GM12878 (cell line): ENCODE results near the gene GFPT1. TPM values are rescaled to one million over a fixed set of nuclear protein-coding genes. Genes with fewer than 3 reads are reported as not detected.

ENCODE experiments used
- ATAC-seq: fragments of 200-7000 bp; cut with Tn5 transposase; 3 replicates; pipeline ENCODE4 v1.9.1; 2020; ENCODE audit warnings: mild to moderate bottlenecking, moderate library complexity
- BruUV-seq: library from RNA; stranded (reverse); fragments of 400-500 nt; replicated peaks from 2 replicates; lab custom pipeline; 2021; lab: Mats Ljungman, UMichigan
- CTCF ChIA-PET: fragments of 300-600 bp; sonication (Branson Sonifier 250); formaldehyde crosslinking; extraction: SDS; loops from one replicate; lab custom pipeline; 2021; ENCODE audit warnings: inconsistent platforms; lab: Yijun Ruan, JAX
- POLR2A ChIA-PET: fragments of 350-600 bp; formaldehyde crosslinking; extraction: SDS; loops from one replicate; lab custom pipeline; 2021; ENCODE audit warnings: inconsistent platforms; lab: Charles Lee
- RAD21 ChIA-PET: fragments of 300-600 bp; sonication (Branson Sonifier 250); formaldehyde crosslinking; loops from one replicate; lab custom pipeline; 2023; ENCODE audit warnings: antibody characterized with exemption; ENCODE audit not compliant: unreplicated experiment; lab: Charles Lee
- SMC1A ChIA-PET: fragments of 300-600 bp; sonication (Branson Sonifier 250); formaldehyde crosslinking; loops from one replicate; lab custom pipeline; 2023; ENCODE audit not compliant: unreplicated experiment, uncharacterized antibody; lab: Charles Lee
- DNase-seq: peaks from one replicate; pipeline ENCODE4 v3.0.0-alpha.2; 2011; ENCODE audit warnings: low read depth, low spot score
- FAIRE-seq: peaks from 3 replicates; lab custom pipeline; 2011; peaks lifted over from hg19 to GRCh38; lab: Jason Lieb, UNC
- H2AFZ ChIP-seq: 2 replicates; pipeline ENCODE4 v1.6.0; 2011; ENCODE audit warnings: low read depth, low read length, control low read depth; ENCODE audit not compliant: control insufficient read depth
- H3K27ac ChIP-seq: 2 replicates; pipeline ENCODE4 v1.5.1; 2011; ENCODE audit warnings: control low read depth; ENCODE audit not compliant: control insufficient read depth, insufficient read depth
- H3K27me3 ChIP-seq, 2 experiments: replicated peaks in 1 of 2; 2 replicates each; pipeline versions ENCODE4 v1.6.0 to v1.6.1; 2011; ENCODE audit warnings: low read length in 1 of 2; ENCODE audit not compliant: control insufficient read depth in 2 of 2, insufficient read depth in 2 of 2
- H3K36me3 ChIP-seq, 2 experiments: 2 replicates each; pipeline ENCODE4 v1.5.1; 2011; ENCODE audit warnings: low read length in 1 of 2; ENCODE audit not compliant: control insufficient read depth in 2 of 2, insufficient read depth in 2 of 2
- H3K4me1 ChIP-seq: 2 replicates; pipeline ENCODE4 v1.6.1; 2011; ENCODE audit warnings: mild to moderate bottlenecking, low read length, moderate library complexity, mixed read lengths; ENCODE audit not compliant: control insufficient read depth, insufficient read depth
- H3K4me2 ChIP-seq: 2 replicates; pipeline ENCODE4 v1.6.0; 2011; ENCODE audit warnings: control low read depth; ENCODE audit not compliant: control insufficient read depth, insufficient read depth
- H3K4me3 ChIP-seq: fragments of 200-600 bp; sonication (generic); 2 replicates; pipeline ENCODE4 v1.5.1; 2016
- H3K79me2 ChIP-seq: 2 replicates; pipeline ENCODE4 v1.6.0; 2011; ENCODE audit warnings: low read length; ENCODE audit not compliant: control insufficient read depth, insufficient read depth
- H3K9ac ChIP-seq: 2 replicates; pipeline ENCODE4 v1.8.0; 2011; ENCODE audit warnings: low read length, control low read depth, mixed read lengths; ENCODE audit not compliant: control insufficient read depth, insufficient read depth
- H3K9me3 ChIP-seq: replicated peaks from 3 replicates; pipeline ENCODE4 v1.5.1; 2011; ENCODE audit warnings: mild to moderate bottlenecking, low read length; ENCODE audit not compliant: control insufficient read depth, insufficient read depth
- H4K20me1 ChIP-seq: 2 replicates; pipeline ENCODE4 v1.6.0; 2011; ENCODE audit not compliant: control insufficient read depth, insufficient read depth
- CEBPZ ChIP-seq: fragments of 150-350 bp; IDR thresholded peaks from 2 replicates; pipeline ENCODE4 v1.6.1; 2016; ENCODE audit warnings: low read depth, low read length
- CHD1 ChIP-seq: IDR thresholded peaks from 2 replicates; pipeline ENCODE4 v1.6.1; 2012; ENCODE audit warnings: low read depth, low read length, improper control_type of control experiment
- EGR1 ChIP-seq, 2 experiments: IDR thresholded peaks; 1 replicate in 1 of 2; 2 replicates in 1 of 2; pipeline ENCODE4 v1.6.1; 2011 to 2012; ENCODE audit warnings: low read depth in 2 of 2, low read length in 2 of 2, borderline replicate concordance in 1 of 2, mild to moderate bottlenecking in 1 of 2, moderate library complexity in 1 of 2
- MXI1 ChIP-seq: fragments of 150-350 bp; IDR thresholded peaks from 2 replicates; pipeline ENCODE4 v1.6.1; 2011; ENCODE audit warnings: low read depth, mild to moderate bottlenecking, inconsistent platforms, low read length, improper control_type of control experiment
- NFYB ChIP-seq: IDR thresholded peaks from 2 replicates; pipeline ENCODE4 v1.6.1; 2011; ENCODE audit warnings: low read depth, mild to moderate bottlenecking, low read length, improper control_type of control experiment, moderate library complexity; ENCODE audit not compliant: insufficient read depth
- NR2F1 ChIP-seq: fragments of 450-650 bp; conservative IDR thresholded peaks from 2 replicates; pipeline ENCODE4 v1.6.1; 2017; ENCODE audit warnings: mild to moderate bottlenecking
- REST ChIP-seq: IDR thresholded peaks from 2 replicates; pipeline ENCODE4 v1.6.1; 2012; ENCODE audit warnings: mild to moderate bottlenecking, low read depth, low read length
- ZBTB4 ChIP-seq: fragments of 450-650 bp; formaldehyde crosslinking; IDR thresholded peaks from 2 replicates; pipeline ENCODE4 v1.4.0; 2022; ENCODE audit warnings: mild to moderate bottlenecking, moderate library complexity
- WGBS: methylation state at CpG from one replicate; pipeline ENCODE4 v1.1.6; 2016; ENCODE audit warnings: low lambda C conversion rate; ENCODE audit not compliant: insufficient replicate concordance, insufficient coverage; ENCODE audit errors: missing lambda C conversion rate; 5-methylcytosine and 5-hydroxymethylcytosine counted together
- in situ Hi-C: fragments of 300-500 bp; cut with MboI; formaldehyde crosslinking; loops from 9 replicates; pipeline ENCODE4 v1.14.3; 2018; ENCODE audit warnings: mixed read lengths
- intact Hi-C: fragments of 100-400 bp; cut with micrococcal nuclease; formaldehyde crosslinking; loops from one replicate; pipeline ENCODE4 v1.14.2; 2022; ENCODE audit not compliant: unreplicated experiment
- polyA plus RNA-seq, 11 experiments: library from polyadenylated mRNA; depleted of rRNA in 4 of 11; unstranded in 6 of 11; stranded (reverse) in 5 of 11; fragments of >200 nt; fragmentation: Nextera tagmentation in 4 of 11; fragmentation: Illumina TruSeq in 1 of 11; extraction: Ambion mirVana in 4 of 11; extraction: Trizol in 1 of 11; gene quantifications; 1 replicate in 1 of 11; 2 replicates in 10 of 11; pipeline versions ENCODE4 v1.2.1 to v1.2.3, GENCODE V29; 2011 to 2016; ENCODE audit warnings: inconsistent platforms in 2 of 11, missing spikeins in 2 of 11, low read depth in 1 of 11
- total RNA-seq, 4 experiments: library from RNA; depleted of rRNA in 3 of 4; stranded (reverse); fragments of >200 nt in 3 of 4; fragmentation: Illumina TruSeq in 1 of 4; extraction: Trizol in 1 of 4; gene quantifications; 2 replicates each; pipeline versions ENCODE4 v1.2.1 to v1.2.3, GENCODE V29; 2013 to 2021
- TF ChIP-seq, protein P1 (sequence below): fragments of 450-650 bp; IDR thresholded peaks from 2 replicates; pipeline ENCODE4 v1.6.1; 2017; ENCODE audit warnings: antibody characterized with exemption, mild to moderate bottlenecking, moderate library complexity
- TF ChIP-seq, protein P2 (sequence below): IDR thresholded peaks from 2 replicates; pipeline ENCODE4 v1.6.1; 2012; ENCODE audit warnings: low read depth, low read length, improper control_type of control experiment

The GFPT1 gene
- total and polyA plus RNA-seq, 10 of the 15 experiments (the other 5 are each of a cell fraction or from before 2014, with no cell fraction given): 10.1 to 95.2 (median 24.5) TPM

- intact Hi-C loops (no loop called here), in situ Hi-C loops (no loop called here)
- Histone ChIP-seq H2AFZ (no peak overlapping the region), H3K4me1 (no peaks in the 10 kb centered on the region), H3K27me3 (no peaks in the 10 kb centered on the region), H3K4me2 (no peak overlapping the region), H3K9ac (no peak overlapping the region), H3K9me3 (no peaks in the 10 kb centered on the region), H4K20me1 (no peaks in the 10 kb centered on the region), H3K4me3 (no peak overlapping the region), H3K36me3 (peaks cover 0 to 21% of the 10 kb centered on the region in 2 experiments; a peak in 2 of 4 replicates), H3K27ac (no peak overlapping the region), H3K79me2 (no peaks in the 10 kb centered on the region)
- RAD21 ChIA-PET: no interaction called here
- CTCF ChIA-PET: no interaction called here
- no peak for ATAC-seq
- WGBS: 68% methylated on average over 1 of the region's 1 CpG
- no peak for DNase-seq
- SMC1A ChIA-PET: no interaction called here
- POLR2A ChIA-PET: interaction anchor here (0.7 kb wide), 1 partner anchor 180 kb away, joined by 9 read pairs; no protein-coding TSS in a partner anchor
- no peak for FAIRE-seq
- no TSS peak for BruUV-seq
- TF ChIP-seq CEBPZ: no peak
- no peak for TF ChIP-seq REST
- no peak for TF ChIP-seq MXI1
- no peak for TF ChIP-seq CHD1
- TF ChIP-seq EGR1 (IDR thresholded peaks at IDR 0.05; ENCODE audit: borderline replicate concordance in 1 of 2, low read depth in 2 of 2, low read length in 2 of 2): no peak
- TF ChIP-seq, protein P1, sequence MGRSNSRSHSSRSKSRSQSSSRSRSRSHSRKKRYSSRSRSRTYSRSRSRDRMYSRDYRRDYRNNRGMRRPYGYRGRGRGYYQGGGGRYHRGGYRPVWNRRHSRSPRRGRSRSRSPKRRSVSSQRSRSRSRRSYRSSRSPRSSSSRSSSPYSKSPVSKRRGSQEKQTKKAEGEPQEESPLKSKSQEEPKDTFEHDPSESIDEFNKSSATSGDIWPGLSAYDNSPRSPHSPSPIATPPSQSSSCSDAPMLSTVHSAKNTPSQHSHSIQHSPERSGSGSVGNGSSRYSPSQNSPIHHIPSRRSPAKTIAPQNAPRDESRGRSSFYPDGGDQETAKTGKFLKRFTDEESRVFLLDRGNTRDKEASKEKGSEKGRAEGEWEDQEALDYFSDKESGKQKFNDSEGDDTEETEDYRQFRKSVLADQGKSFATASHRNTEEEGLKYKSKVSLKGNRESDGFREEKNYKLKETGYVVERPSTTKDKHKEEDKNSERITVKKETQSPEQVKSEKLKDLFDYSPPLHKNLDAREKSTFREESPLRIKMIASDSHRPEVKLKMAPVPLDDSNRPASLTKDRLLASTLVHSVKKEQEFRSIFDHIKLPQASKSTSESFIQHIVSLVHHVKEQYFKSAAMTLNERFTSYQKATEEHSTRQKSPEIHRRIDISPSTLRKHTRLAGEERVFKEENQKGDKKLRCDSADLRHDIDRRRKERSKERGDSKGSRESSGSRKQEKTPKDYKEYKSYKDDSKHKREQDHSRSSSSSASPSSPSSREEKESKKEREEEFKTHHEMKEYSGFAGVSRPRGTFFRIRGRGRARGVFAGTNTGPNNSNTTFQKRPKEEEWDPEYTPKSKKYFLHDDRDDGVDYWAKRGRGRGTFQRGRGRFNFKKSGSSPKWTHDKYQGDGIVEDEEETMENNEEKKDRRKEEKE: no peak
- TF ChIP-seq ZBTB4 (CRISPR knock-in tag): no peak
- TF ChIP-seq NFYB: no peak
- TF ChIP-seq NR2F1: no peak
- TF ChIP-seq, protein P2, sequence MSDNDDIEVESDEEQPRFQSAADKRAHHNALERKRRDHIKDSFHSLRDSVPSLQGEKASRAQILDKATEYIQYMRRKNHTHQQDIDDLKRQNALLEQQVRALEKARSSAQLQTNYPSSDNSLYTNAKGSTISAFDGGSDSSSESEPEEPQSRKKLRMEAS: no peak
Observed at GRCh38 chr2:69395866-69396265, 8.8 kb upstream of the GFPT1 start.
